K562 (cell line): ENCODE results near the gene RERE.

Source experiments
- HMG20A ChIP-seq: fragments of 450-650 bp; formaldehyde crosslinking; conservative IDR thresholded peaks from 2 replicates; pipeline ENCODE4 v1.4.0; 2020; ENCODE audit warnings: mild to moderate bottlenecking, mixed read lengths
- HMGXB4 ChIP-seq: sonication (generic); formaldehyde crosslinking; IDR thresholded peaks from 2 replicates; pipeline ENCODE4 v1.8.1; 2023; ENCODE audit warnings: mild to moderate bottlenecking, missing genetic modification reagents
- KDM1A ChIP-seq, 2 experiments: fragments of 450-650 bp; IDR thresholded peaks; 2 replicates each; pipeline ENCODE4 v1.6.1; 2016; ENCODE audit warnings: mild to moderate bottlenecking in 2 of 2

- TF ChIP-seq KDM1A (IDR thresholded peaks at IDR 0.05) (no peak), HMGXB4 (no peak), HMG20A (CRISPR knock-in tag) (no peak)
These were observed 477.0 kb downstream of the RERE start for GRCh38 chr1:8340448-8340847.
